ENCODE results near the gene KCNIP2.
"Not testable (repeated sequence)": the region's sequence is repeated elsewhere in the genome, so short reads cannot be mapped to it uniquely, and the experiment has no call there.

KCNIP2 gene

GRCh38 chr10:101828766-101829551, 14.6 kb downstream of the KCNIP2 start:
- no peak for DNase-seq (ENCODE audit: low spot score)

- DNase-seq (ENCODE audit: low spot score), result no peak
Observed at GRCh38 chr10:101827919-101828600, 15.5 kb downstream of the KCNIP2 start.

- no peak for DNase-seq (ENCODE audit: low spot score)
Observed at GRCh38 chr10:101826852-101827434, 16.7 kb downstream of the KCNIP2 start.

- DNase-seq (ENCODE audit: low spot score), result no peak
Observed at GRCh38 chr10:101824736-101825135, 18.9 kb downstream of the KCNIP2 start.

GRCh38 chr10:101818872-101819633, 24.5 kb downstream of the KCNIP2 start:
- DNase-seq (ENCODE audit: low spot score), result peak; percentile 27

- DNase-seq (ENCODE audit: low spot score), result peak; percentile 100
Observed at GRCh38 chr10:101818119-101818871, 25.3 kb downstream of the KCNIP2 start, which contains the start of gene OGA. Gene OGA (minus strand): TSS chr10:101818444. CDS start chr10:101818022, 422 bp downstream.

GRCh38 chr10:101817337-101818118, 26.1 kb downstream of the KCNIP2 start:
- peak; percentile 96 for DNase-seq (ENCODE audit: low spot score)

GRCh38 chr10:101816913-101817336, 26.7 kb downstream of the KCNIP2 start:
- DNase-seq (ENCODE audit: low spot score), result no peak

- DNase-seq (ENCODE audit: low spot score), result peak; percentile 33
Observed at GRCh38 chr10:101816376-101816775, 27.2 kb downstream of the KCNIP2 start.

- DNase-seq (ENCODE audit: low spot score), result no peak
Observed at GRCh38 chr10:101814466-101815071, 29.0 kb downstream of the KCNIP2 start.

GRCh38 chr10:101812606-101813005, 31.0 kb downstream of the KCNIP2 start:
- no peak for DNase-seq (ENCODE audit: low spot score)

- DNase-seq (ENCODE audit: low spot score), result no peak
Observed at GRCh38 chr10:101807158-101807557, 36.4 kb downstream of the KCNIP2 start.

- DNase-seq (ENCODE audit: low spot score), result no peak
Observed at GRCh38 chr10:101803511-101803910, 40.1 kb downstream of the KCNIP2 start.

- DNase-seq (ENCODE audit: low spot score), result no peak
Observed at GRCh38 chr10:101797403-101798059, 46.1 kb downstream of the KCNIP2 start.

- DNase-seq (ENCODE audit: low spot score), result no peak
Observed at GRCh38 chr10:101793526-101793925, 50.1 kb downstream of the KCNIP2 start.

- no peak for DNase-seq (ENCODE audit: low spot score)
Observed at GRCh38 chr10:101789686-101790085, 53.9 kb downstream of the KCNIP2 start.

GRCh38 chr10:101789231-101789630, 54.4 kb downstream of the KCNIP2 start:
- DNase-seq (ENCODE audit: low spot score), result not testable (repeated sequence)

GRCh38 chr10:101785801-101786200, 57.8 kb downstream of the KCNIP2 start:
- DNase-seq (ENCODE audit: low spot score), result no peak

- no peak for DNase-seq (ENCODE audit: low spot score)
Observed at GRCh38 chr10:101784558-101784957, 59.0 kb downstream of the KCNIP2 start.

- DNase-seq (ENCODE audit: low spot score), result peak; percentile 47
Observed at GRCh38 chr10:101783736-101784118, 59.9 kb downstream of the KCNIP2 start.
